Stomach (tissue), 9 donors: ENCODE measurements around the gene STX18. TPM values are rescaled to one million over a fixed set of nuclear protein-coding genes. Genes with fewer than 3 reads are reported as not detected.
A peak's percentile ranks its signal among the peaks of the same experiment; 100 is the strongest.

Experiments used
- DNase-seq, 2 donors: peaks; one replicate each; pipeline versions ENCODE4 v3.0.0 to v3.0.0-alpha.2; 2013 to 2019
- H3K27ac ChIP-seq, 5 donors: fragments of 200-600 bp in 4 of 5; sonication (generic) in 4 of 5; one replicate each; pipeline ENCODE4 v1.5.1; 2013 to 2019; ENCODE audit warnings: mild to moderate bottlenecking in 1 of 5, moderate library complexity in 1 of 5
- H3K27me3 ChIP-seq, 3 donors: fragments of 200-600 bp; sonication (generic); one replicate each; pipeline ENCODE4 v1.5.1; 2017 to 2019; ENCODE audit warnings: mixed run types in 1 of 3
- H3K36me3 ChIP-seq, 4 donors: fragments of 200-600 bp; sonication (generic); 1 replicate in 3 of 4; 2 replicates in 1 of 4; pipeline ENCODE4 v1.5.1; 2016 to 2019
- H3K4me1 ChIP-seq, 4 donors: fragments of 200-600 bp; sonication (generic); one replicate each; pipeline ENCODE4 v1.5.1; 2016 to 2019
- H3K4me3 ChIP-seq, 4 donors: fragments of 200-600 bp; sonication (generic) in 3 of 4; one replicate each; pipeline ENCODE4 v1.5.1; 2016 to 2019; ENCODE audit warnings: mild to moderate bottlenecking in 1 of 4
- H3K9me3 ChIP-seq, 4 donors: fragments of 200-600 bp; sonication (generic); one replicate each; pipeline ENCODE4 v1.5.1; 2016 to 2019
- EP300 ChIP-seq: sonication (generic); formaldehyde crosslinking; IDR thresholded peaks from one replicate; pipeline ENCODE4 v1.6.1; 2017; ENCODE audit warnings: antibody characterized with exemption
- POLR2A ChIP-seq, 4 donors: fragments of 450-650 bp; IDR thresholded peaks; one replicate each; pipeline ENCODE4 v1.6.1; 2016; ENCODE audit warnings: antibody characterized with exemption in 4 of 4, control low read depth in 2 of 4, mild to moderate bottlenecking in 1 of 4, moderate library complexity in 1 of 4
- POLR2AphosphoS5 ChIP-seq, 3 donors: sonication (generic); formaldehyde crosslinking; IDR thresholded peaks; one replicate each; pipeline ENCODE4 v1.6.1; 2016; ENCODE audit warnings: antibody characterized with exemption in 3 of 3
- WGBS, 5 donors: extraction: QIAGEN DNeasy Blood & Tissue Kit in 3 of 5; methylation state at CpG; one replicate each; pipeline versions ENCODE4 v1.1.5 to v1.1.7; 2013 to 2018; 5-methylcytosine and 5-hydroxymethylcytosine counted together
- intact Hi-C: fragments of 100-400 bp; cut with DNase I; formaldehyde crosslinking; loops from one replicate; pipeline ENCODE4 v1.15.1; 2023; ENCODE audit warnings: low total_unique reads
- polyA plus RNA-seq, 3 donors: library from polyadenylated mRNA; stranded (reverse); fragments of 200-250 nt; gene quantifications; one replicate each; pipeline ENCODE4 v1.2.3, GENCODE V29; 2013
- total RNA-seq, 5 donors: library from RNA; depleted of rRNA; stranded (reverse); fragments of >200 nt; gene quantifications; one replicate each; pipeline versions ENCODE4 v1.1.0 to v1.2.3, GENCODE V29; 2014 to 2016
- TF ChIP-seq, protein P1 (sequence below), 7 experiments: fragments of 450-650 bp in 4 of 7; fragments of 200-600 bp in 3 of 7; sonication (generic) in 3 of 7; IDR thresholded peaks; one replicate each; pipeline ENCODE4 v1.5.1; 2016 to 2019; ENCODE audit warnings: antibody characterized with exemption in 7 of 7, control low read depth in 2 of 7, mild to moderate bottlenecking in 1 of 7
- donor health status: healthy with polysubstance abuse.
- donor health status: Bipolar disorder and iron deficiency.
- donor health status: healthy.

Gene STX18
- total and polyA plus RNA-seq, 8 donors = 17.1 to 91.6 (median 26.3) TPM

DNA sequence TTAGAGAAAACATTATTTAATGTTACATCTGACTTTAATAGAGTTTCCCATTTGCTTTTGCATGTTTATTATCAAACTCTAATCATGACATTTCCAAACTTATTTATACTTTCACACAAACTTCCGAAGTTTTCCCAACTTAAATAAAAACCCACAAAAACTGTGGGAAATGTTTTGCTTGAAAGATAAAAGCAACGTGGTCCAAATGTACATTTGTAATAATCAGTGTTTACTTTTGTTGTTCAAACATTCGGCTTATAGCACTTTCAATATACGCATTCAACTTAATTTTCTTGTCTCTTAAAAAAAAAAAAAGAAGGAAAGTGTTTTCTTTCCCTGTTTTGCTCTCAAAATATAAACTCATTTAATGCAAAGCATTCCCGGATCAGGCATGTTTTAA, 51.0 kb downstream of the STX18 start:
- intact Hi-C loops = no loop called here
- no peak overlapping the region for H3K4me3 ChIP-seq
- H3K9me3 ChIP-seq = no peaks in the 10 kb centered on the region
- 28 to 46% (median 42%) methylated on average over 5 of the region's 5 CpGs for WGBS, 5 donors
- TF ChIP-seq, protein P1, sequence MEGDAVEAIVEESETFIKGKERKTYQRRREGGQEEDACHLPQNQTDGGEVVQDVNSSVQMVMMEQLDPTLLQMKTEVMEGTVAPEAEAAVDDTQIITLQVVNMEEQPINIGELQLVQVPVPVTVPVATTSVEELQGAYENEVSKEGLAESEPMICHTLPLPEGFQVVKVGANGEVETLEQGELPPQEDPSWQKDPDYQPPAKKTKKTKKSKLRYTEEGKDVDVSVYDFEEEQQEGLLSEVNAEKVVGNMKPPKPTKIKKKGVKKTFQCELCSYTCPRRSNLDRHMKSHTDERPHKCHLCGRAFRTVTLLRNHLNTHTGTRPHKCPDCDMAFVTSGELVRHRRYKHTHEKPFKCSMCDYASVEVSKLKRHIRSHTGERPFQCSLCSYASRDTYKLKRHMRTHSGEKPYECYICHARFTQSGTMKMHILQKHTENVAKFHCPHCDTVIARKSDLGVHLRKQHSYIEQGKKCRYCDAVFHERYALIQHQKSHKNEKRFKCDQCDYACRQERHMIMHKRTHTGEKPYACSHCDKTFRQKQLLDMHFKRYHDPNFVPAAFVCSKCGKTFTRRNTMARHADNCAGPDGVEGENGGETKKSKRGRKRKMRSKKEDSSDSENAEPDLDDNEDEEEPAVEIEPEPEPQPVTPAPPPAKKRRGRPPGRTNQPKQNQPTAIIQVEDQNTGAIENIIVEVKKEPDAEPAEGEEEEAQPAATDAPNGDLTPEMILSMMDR (IDR thresholded peaks at IDR 0.05) = no peak
- TF ChIP-seq EP300 (no peak), POLR2A (IDR thresholded peaks at IDR 0.05) (no peak), POLR2AphosphoS5 (IDR thresholded peaks at IDR 0.05) (no peak)
- no peak for DNase-seq
- peaks cover 0 to 66% (median 23%) of the 10 kb centered on the region in 4 donors for H3K4me1 ChIP-seq
- no peaks in the 10 kb centered on the region for H3K27me3 ChIP-seq
- H3K36me3 ChIP-seq = no peaks in the 10 kb centered on the region
- H3K27ac ChIP-seq = peak overlapping the region in 1 of 5 donors; percentile 52

DNA sequence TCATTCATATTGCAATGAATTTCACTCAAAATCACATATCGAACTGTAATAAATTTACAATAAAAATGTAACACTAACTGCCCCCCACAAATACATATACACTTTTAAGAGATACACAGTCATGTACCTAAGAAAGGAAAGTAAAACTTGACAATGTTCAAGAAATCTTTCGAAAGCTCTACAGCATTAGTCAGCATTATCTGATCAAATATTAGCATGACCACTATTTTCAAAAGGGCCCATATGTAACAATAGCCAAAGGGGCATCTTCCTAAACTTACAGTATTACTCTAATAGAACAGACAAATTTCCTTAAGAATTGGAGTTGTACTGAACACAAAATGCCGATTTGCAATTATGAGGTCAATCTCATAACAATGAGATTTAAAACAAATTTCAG, 51.8 kb downstream of the STX18 start:
- no peaks in the 10 kb centered on the region for H3K9me3 ChIP-seq
- H3K36me3 ChIP-seq = no peaks in the 10 kb centered on the region
- intact Hi-C loops = no loop called here
- H3K4me3 ChIP-seq = no peak overlapping the region
- no peak overlapping the region for H3K27ac ChIP-seq
- TF ChIP-seq, protein P1 (IDR thresholded peaks at IDR 0.05) = no peak
- no peak for TF ChIP-seq POLR2AphosphoS5 (IDR thresholded peaks at IDR 0.05)
- no peak for TF ChIP-seq POLR2A (IDR thresholded peaks at IDR 0.05)
- no peak for TF ChIP-seq EP300
- H3K27me3 ChIP-seq = no peaks in the 10 kb centered on the region
- H3K4me1 ChIP-seq = peaks cover 0 to 65% (median 23%) of the 10 kb centered on the region in 4 donors
- no peak for DNase-seq
- 60 to 69% (median 66%) methylated on average over 3 of the region's 3 CpGs for WGBS, 5 donors

DNA sequence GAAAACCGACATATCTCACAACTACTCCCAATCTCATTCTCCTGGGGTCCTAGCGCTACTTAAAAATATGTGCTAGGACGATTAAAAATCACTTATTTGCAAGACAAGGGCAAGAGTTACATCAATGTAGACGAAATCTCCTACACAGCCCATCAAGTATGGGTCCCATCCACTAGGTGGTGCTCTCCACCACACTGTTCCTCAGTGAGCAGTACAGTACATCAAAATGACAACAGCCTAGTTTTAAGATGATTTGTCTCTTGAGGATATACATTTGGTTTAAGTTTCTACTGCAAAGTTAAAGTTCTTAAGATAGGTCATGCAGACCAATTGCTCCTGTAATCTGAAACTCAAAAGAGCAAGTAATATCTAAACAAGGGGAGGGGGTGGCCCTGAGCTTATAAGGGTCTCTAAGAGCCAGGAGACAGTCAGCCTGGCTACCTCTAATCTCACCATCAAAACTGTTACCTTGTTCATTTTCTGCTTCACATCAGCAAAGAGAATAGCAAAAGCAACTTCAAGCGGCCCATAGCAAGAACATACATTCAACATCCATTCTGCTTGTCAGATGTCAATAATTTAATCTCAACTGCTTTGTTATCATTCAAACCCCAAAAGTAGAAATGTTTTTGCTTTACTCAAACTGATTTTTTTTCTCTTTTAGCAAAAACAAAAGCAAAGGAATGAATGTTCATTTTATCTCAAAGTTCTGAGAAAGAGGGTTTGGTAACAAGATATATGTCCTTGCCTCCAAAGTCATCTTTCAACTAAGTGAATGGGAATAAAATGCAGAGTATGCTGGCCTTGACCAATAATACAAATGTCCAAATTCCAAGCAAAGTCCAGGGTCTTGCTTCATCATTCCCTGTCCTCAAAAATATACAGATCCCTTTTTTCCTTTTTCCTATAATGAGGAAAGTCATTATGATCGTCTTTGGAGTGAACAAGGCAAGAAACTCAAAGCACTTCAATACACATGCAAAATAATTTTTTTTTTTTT, 53.1 kb downstream of the STX18 start:
- no peaks in the 10 kb centered on the region for H3K9me3 ChIP-seq
- TF ChIP-seq, protein P1 (IDR thresholded peaks at IDR 0.05) = peak in 5 of 7 experiments; percentile 75 to 82 (median 75)
- TF ChIP-seq POLR2AphosphoS5 (IDR thresholded peaks at IDR 0.05) (peak in 1 of 3 donors; percentile 45), EP300 (no peak)
- peaks cover 0 to 59% (median 20%) of the 10 kb centered on the region in 4 donors for H3K4me1 ChIP-seq
- peak; percentile 78 to 91 for DNase-seq
- intact Hi-C loops = loop anchor here (10.0 kb wide), 1 partner anchor 356 kb away; no protein-coding TSS in a partner anchor
- H3K27me3 ChIP-seq = no peaks in the 10 kb centered on the region
- 24 to 35% (median 29%) methylated on average over 6 of the region's 6 CpGs for WGBS, 5 donors
- H3K27ac ChIP-seq = no peak overlapping the region
- H3K4me3 ChIP-seq = no peak overlapping the region
- no peaks in the 10 kb centered on the region for H3K36me3 ChIP-seq

DNA sequence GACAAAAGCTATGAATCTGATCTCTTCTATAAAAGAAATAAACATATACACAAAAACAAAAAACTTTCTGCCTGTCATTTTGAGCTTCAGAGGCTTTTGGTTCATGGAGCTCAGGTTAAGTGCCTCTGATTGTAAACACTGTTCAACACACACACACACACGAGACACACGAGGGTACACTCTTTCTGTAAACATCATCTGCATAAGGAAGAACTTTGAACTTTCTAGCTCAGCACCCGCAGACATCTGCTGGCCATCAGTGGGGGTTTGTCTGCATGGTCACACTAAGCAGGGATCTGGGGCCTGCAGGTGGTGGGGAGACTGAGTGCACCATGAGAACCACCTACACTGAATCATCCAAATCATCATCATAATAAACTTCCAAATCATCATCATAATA, 54.9 kb downstream of the STX18 start:
- no peak for DNase-seq
- no peak overlapping the region for H3K27ac ChIP-seq
- WGBS, 5 donors = 17 to 41% (median 29%) methylated on average over 3 of the region's 3 CpGs
- H3K9me3 ChIP-seq = no peaks in the 10 kb centered on the region
- H3K36me3 ChIP-seq = no peaks in the 10 kb centered on the region
- intact Hi-C loops = loop anchor here (10.0 kb wide), 1 partner anchor 358 kb away; no protein-coding TSS in a partner anchor
- H3K27me3 ChIP-seq = no peaks in the 10 kb centered on the region
- TF ChIP-seq POLR2A (IDR thresholded peaks at IDR 0.05) = no peak
- TF ChIP-seq, protein P1 (IDR thresholded peaks at IDR 0.05) = no peak
- TF ChIP-seq EP300 = no peak
- no peak for TF ChIP-seq POLR2AphosphoS5 (IDR thresholded peaks at IDR 0.05)
- no peak overlapping the region for H3K4me3 ChIP-seq
- peaks cover 0 to 45% (median 14%) of the 10 kb centered on the region in 4 donors for H3K4me1 ChIP-seq
